GM21529 (cell line): ENCODE results near the gene GGA3.
A peak's percentile ranks its signal among the peaks of the same experiment; 100 is the strongest.
"Not testable (repeated sequence)": the region's sequence is repeated elsewhere in the genome, so short reads cannot be mapped to it uniquely, and the experiment has no call there.

Source experiments
- ATAC-seq: cut with Tn5 transposase; IDR thresholded peaks from one replicate; pipeline ENCODE4 v1.9.1; 2021; ENCODE audit not compliant: unreplicated experiment

Gene GGA3

DNA sequence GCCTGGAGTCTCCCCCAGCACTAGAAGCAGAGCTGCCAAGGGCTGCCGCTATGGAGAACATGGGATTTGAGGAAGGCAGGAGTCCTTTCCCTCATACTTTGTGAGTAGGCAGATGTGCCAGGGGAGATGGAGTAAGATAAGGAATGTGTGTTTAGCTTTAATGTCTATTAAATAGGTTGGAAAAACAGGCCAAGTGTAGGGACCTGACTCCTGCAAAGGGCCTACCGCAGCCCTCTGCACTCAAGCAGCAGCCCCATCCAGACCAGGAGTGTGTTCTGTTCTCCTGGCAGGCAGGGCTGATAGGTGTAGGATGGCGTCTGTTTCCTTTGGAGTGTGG lies 11.4 kb upstream of the GGA3 start:
- no peak for ATAC-seq

DNA sequence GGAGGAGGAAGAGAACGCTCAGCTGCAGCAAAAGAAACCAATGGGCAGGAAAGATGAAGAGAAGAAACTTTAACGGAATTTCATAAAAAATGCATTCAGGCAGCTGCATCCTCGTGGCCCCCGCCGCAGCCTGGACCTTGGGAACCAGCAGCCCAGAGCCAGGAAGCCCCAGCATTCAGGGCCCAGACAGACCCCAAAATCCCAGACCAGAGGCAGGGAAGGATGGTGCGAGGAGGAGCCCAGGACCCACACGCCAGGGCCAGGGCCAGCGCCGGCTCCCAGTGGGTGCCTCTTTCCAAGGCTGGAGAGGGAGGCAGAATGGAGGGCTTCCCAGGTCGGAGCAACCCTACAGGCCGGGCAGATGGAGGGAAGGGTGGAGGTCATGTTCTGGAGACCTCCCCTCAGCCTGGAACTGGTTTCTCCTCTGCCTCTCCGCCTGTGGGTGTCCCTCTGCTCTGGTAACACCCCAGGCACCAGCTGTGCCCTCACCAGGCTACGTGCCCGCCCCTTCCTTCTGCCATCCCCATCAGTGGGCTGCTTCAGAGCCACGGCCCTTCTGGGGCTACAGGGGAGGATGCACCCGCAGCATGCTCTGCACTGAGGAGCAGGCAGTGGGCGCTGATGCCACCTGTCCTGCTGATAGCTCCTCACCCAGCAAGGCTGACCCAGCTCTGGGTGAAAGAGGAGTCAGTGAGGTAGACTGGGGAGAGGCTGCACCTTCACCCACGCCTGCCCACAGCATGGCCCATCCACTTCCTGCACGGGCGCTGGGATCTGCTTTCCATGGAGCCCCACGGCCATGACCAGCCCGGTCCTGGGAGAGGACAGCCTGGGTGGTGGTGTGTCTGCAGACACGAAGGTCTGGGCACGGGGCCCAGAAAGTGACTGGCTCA lies 10.8 kb upstream of the GGA3 start:
- ATAC-seq, result no peak

DNA sequence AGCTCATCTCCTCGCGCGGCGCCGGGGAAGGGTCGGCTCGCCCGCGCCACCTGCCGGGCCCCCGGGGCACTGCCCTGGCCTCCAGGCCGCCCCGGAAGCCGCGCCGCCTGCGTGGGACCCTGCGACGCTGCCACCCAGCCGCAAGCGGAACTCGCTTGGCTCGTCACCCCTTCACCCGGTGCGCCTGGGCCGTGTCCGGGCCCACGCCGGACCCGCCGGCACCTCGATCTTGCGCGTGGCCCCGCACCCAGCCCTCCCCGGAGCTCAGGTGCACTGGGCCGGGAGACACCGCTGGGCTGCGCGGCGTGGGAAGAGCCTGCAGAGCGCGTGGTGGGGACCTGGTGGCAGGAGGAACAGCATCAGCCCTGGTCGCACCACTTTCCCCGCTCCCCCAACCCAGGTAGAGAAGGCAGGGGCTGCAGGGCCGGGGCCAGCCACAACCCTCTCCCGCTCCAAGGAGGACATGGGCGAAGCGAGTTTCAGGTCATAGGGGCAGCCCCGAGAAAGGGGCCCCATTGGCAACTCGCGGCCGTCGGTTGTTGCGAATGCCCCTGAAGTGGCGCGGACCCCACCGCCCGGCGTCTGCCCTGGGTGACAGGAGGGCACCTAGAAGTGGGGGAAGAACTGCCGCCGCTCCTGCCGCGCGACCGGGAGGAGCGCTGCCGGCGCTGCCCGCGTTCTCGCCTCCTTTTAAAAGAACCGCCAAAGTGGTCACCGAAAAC lies 10.0 kb upstream of the GGA3 start:
- peak; percentile 60 for ATAC-seq

DNA sequence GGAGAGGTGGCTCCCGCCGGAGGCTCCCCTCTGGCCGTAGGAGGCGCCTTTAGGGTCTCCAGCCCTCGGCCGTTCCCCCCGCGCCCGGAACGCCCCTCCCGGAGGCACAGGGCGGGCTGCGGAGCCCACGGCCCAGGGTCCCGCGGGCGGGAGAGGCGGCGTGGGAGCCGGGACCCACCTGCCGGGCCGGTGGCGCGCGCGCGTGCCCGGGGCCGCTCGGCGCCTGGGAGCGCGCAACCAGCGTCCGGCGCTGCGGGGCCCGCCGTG lies 9.5 kb upstream of the GGA3 start, which contains the start of gene MIF4GD:
Gene MIF4GD (minus strand): TSS at position 266 of the 267 bp plus-strand sequence. CDS start 1,036 bp downstream, outside the sequence.
- ATAC-seq, result peak; percentile 12

DNA sequence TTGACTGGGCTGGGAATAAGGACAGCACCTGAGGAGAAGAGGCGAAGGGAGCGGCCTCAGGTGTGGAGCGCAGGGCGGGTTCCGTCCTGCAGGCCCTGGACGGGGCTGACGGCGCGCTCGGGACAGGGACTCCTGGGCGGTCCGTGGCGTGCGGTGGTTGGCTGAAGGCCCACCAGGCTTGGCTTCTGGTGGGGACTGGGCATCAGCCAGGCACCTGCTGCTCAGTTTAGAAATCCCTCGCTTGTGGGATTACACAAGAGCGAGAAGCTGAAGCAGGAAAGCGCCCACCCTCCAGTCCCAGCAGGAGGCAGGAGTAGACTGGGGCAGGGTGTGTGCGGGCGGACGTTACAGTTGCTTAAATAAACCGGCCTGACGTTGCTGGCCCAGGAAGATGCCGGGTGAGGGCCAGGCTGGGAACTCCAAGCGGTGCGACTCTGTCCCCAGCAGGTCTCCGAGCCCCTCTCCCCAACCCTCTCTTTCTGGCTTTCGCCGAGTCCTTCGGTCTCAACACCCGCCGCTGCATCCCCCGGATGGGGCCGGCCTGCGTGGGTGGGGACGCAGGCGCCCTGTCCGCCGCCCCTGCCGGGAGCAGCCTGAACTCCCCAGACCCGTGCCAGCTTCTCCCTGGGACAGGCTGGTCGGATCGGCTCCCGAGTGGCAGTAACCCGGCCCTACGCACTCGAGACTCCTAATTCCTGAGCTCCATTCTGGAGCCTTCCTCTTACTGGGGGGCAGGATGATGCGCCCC lies 9.0 kb upstream of the GGA3 start:
- ATAC-seq, result peak; percentile 38

DNA sequence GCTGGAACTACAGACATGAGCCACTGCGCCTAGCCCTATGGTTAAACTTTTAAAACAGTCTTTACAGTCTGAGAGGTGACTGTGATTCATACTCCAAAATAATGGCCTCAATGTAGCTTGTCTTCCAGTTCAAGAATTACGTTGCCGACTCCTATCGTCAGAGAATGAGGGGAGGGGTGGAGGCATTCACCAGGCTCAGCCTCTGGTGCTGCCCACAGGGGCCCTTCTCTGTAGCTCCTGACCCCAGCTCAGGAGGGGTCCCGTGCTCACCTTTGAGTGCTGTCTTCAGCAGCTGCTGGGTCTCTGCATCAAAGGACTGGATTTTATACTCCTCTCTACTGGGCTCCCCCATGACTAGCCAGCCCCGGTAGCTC lies 8.4 kb upstream of the GGA3 start:
- ATAC-seq, result no peak

DNA sequence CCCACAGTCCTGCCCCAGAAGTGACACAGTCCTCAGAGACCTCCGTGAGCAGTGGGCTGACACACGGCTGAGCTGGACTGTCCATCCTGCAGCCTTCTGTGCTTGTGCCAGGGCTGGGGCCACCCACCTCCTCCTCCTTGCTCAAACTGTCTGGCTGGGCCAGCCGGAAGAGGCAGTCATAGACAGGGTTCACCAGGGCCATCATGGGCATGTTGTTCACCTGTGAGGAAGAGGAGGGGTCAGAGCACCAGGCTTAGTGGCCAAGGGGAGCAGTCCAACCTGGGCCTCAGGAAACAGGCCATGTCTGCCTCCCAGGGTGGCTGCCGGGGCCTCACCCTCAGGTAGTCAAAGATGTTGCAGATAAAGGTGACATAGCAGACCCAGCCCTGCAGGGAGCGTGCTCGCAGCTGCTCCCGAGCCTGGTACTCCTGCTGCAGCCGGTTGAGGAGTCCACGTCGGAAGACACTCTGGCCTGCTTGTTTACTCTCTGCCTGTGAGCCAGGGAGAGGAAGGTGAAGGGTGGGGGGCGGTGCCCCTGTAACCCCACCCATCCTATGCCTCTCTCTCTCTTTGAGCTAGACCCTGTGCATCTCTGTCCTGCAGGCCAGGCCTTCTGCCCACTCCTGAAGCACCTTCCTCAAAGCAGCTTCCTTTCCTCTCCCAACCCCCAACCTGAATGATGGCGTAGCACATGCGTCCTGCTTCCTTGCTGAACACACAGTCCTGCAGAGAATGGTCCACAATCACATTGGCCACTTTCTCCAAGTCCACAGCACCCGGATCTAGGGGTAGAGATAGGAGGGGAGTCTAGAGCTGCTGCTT lies 6.2 kb upstream of the GGA3 start:
- ATAC-seq, result no peak

DNA sequence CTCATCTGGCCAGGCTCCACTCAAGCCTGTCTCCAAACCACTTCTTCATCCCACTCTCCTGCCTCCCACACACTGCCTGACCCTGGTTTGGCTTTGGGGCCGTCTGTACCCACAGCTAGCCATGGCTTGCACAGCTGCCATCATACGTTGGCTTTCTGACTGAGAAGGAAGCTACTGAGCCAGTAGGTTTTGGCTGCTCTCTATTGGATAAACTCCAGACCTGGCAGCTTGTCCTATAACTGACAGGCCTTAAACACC lies 5.7 kb upstream of the GGA3 start:
- ATAC-seq, result no peak

DNA sequence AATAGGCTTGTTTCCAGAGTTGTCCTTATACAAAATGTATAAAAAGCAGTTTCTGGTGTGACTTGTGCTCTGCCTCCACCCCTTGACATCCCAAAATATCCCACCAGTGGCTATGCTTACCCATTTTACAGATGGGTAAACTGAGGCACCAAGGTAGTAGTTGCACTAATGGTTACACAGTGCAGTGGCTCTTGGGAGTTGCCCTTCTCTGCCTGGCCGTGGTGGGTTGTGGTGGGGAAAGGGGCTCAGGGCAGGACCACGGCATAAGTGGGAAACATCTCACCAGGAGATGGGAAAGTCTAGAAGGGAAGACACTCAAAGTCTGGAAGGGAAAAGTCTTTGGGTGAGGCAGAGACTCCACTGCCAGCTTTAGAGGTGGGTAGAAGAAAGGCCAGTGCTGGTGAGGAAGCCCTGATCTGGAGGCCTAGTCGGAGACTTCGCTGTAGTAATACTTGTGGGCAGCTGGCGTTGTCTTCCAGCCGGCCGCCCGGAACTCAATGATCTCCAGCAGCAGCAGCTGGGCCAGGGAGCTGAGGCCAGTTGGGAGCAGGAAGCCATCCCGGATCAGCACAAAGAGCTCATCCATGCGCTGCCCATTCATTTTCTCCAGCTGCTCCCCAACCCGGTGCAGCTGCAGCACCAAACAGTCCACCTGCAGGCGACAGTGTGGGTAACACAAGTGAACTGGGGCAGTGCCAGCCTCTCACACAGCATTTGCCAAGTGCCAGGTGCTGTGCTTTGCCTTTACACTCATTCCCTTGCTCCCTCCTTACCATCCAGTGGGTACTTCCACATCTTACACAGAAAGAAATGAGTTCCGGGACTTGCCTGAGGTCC lies 5.1 kb upstream of the GGA3 start:
- ATAC-seq, result no peak

DNA sequence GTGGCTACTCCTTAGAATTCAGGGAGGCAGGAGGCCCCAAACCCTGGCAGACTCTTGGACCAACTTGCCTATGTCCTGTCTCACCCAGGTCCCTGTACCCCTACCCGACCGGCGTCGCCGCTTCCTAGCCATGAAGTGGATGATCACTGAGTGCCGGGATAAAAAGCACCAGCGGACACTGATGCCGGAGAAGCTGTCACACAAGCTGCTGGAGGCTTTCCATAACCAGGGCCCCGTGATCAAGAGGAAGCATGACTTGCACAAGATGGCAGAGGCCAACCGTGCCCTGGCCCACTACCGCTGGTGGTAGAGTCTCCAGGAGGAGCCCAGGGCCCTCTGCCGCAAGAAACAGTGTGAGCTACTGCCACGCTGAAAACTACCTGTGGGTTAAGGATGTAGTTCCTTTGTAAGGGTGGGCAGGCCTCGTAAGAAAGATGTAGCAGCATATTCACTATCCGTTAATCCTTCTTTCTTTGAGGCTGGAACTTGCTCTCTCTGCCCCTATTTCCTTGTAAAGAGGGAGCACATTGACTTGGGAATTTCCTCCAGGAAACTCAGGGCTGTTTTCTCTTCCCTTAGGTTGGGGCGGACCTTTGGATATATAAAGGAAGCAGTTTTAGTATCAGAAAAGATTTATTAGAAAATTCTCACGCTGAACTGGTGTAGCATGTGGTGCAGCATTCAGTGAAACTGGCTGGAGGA lies 4.4 kb upstream of the GGA3 start:
- no peak for ATAC-seq

DNA sequence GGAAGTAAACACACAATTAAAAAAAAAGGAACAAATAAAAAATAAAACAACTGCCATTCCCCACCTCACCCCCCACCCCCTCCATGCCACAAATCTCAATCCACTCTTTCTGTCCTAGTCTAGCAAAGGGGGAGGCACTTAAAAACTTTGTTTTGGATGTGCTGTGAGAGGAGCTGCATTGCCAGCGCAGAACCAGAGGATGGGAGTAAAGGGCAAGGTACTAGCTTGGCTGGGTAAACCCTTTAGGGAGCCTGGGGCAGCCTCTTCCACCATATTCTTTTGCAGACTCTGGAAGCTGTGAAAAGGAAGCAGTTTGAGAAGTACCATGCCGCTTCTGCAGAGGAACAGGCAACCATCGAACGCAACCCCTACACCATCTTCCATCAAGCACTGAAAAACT lies 1.6 kb upstream of the GGA3 start:
- ATAC-seq, result no peak

DNA sequence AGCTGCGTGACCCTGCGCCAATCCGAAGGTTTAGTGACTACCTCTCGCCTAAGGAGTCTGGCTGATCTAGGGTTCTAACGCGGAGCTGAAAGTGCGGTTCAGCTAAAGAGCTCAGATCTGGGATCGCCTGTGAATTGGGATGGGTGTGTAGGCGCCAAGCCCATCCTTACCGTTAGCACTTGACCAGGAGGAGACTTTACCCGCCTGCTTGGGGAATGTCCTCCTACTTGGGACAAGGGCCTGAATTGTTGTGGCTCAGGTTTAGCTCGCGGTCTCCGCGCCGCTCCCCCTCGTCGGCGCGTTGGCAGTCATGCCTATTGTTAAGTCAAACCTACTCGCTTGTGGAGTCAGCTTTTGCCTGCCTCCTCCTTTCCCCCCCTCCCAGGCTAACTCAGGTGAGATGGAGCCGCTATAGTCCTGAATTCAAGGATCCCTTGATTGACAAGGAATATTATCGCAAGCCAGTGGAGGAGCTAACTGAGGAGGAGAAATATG lies 753 bp upstream of the GGA3 start:
- ATAC-seq, result peak; percentile 5

DNA sequence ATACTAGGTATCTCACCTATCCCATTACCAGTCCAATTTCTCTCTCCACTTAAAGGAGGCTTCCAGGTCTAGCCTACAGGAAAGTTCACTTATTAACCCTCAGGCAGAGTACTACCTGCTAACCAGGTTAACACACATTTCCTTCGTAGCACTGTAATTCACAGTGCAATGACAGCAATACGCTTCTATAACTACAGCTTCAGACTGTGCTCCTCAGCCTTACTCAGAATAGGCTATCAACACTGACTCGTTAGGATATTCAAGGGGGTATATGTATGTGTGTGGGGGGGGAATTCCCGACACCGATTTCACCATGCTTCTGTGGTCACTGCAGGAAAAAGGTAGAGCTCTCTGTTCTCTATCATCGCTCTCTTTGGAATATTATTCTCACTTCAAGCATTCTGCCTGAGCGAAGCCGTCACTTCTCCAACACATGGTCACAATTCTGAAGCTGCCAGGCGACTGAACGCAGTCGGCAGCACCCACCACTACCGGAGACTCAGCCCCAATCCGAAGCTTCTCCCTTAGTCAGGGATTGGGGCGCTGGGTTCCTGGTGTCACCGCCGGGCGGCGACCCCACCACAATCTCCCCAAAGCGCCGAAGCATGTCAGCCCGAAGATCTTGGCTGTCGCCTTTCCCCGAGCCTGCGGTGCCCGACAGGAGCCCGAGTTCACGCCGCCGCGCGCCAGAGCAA lies 618 bp downstream of the GGA3 start:
- ATAC-seq, result peak; percentile 25

DNA sequence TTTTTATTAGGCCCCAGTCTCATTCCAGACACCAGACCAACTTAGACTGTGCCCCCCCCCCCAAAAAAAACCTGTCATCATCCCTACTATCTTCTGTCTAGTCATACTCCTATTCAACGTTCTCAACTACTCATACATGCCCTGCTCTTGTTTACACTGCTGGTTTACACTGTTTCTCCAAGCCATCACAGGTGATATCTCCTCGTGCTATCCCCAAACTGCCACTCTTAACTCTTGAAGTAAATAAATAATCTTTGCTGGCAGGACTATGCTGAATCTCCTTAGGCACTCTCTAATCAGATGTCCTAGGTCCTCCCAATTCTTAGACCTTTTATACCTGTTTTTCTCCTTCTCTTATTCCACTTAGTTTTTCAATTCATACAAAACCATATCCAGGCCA lies 4.2 kb downstream of the GGA3 start:
- not testable (repeated sequence) for ATAC-seq

DNA sequence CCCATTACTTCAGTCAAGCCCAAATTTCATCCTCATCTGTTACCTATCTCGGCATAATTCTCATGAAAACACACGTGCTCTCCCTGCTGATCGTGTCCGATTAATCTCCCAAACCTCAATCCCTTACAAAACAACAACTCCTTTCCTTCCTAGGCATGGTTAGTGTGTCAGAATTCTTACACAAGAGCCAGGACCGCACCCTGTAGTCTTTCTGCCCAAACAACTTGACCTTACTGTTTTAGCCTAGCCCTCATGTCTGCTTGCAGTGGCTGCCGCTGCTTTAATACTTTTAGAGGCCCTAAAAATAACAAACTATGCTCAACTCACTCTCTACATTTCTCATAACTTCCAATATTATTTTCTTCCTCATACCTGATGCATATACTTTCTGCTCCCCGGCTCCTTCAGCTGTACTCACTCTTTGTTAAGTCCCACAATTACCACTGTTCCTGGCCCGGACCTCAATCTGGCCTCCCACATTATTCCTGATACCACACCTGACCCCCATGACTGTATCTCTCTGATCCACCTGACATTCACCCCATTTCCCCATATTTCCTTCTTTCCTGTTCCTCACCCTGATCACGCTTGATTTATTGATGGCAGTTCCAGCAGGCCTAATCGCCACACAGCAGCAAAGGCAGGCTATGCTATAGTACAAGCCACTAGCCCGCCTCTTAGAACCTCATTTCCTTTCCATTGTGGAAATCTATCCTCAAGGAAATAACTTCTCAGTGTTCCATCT lies 5.3 kb downstream of the GGA3 start:
- ATAC-seq, result not testable (repeated sequence)

DNA sequence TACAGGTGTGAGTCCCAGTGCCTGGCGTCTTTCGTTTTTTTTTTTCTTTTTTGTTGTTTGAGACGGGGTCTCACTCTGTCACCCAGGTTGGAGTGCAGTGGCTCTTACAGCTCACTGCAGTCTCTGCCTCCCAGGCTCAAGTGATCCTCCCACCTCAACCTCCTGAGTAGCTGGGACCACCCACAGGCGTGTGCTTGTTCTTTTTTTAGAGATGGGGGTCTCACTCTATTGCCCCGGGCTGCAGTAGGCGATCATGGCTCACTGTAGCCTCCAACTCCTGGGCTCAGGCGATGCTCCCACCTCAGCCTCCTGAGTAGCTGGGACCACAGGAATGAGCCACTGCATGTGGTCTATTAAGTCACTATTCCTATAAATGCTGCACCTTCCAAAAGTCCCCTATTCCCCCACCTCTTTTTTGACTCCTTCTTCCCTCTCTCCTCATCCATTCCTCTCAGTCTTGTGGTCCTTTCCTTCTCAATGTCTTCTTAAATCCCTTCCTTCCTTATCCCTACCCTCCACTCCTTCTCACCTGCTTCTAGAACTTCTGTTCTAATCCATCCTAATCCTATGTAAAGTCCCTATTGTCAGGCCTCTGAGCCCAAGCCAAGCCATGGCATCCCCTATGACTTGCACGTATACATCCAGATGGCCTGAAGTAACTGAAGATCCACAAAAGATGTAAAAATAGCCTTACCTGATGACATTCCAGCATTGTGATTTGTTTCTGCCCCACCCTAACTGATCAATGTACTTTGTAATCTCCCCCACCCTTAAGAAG lies 9.2 kb downstream of the GGA3 start:
- no peak for ATAC-seq

DNA sequence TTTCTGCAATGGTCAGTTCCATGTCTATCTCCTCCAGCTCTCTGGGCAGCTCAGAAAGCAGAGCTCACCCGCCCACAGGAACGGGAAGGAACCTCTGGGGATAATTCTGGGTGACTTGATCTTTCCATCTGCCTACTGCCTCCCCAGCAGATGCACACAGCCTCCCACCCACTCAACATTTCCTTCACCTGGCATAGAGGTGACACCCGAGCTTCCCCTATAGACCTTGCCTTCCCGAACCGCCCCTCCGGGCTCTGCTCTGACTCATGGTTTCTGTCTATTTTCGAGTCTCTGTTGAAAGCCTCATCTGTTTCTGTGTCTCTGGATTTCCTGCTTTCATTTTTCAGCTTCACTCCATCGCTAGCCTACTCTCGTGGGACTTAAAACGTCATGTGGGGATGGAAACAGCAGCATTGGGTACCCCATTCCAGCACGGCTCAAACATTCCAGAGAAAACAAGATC lies 11.4 kb downstream of the GGA3 start:
- peak; percentile 87 for ATAC-seq

DNA sequence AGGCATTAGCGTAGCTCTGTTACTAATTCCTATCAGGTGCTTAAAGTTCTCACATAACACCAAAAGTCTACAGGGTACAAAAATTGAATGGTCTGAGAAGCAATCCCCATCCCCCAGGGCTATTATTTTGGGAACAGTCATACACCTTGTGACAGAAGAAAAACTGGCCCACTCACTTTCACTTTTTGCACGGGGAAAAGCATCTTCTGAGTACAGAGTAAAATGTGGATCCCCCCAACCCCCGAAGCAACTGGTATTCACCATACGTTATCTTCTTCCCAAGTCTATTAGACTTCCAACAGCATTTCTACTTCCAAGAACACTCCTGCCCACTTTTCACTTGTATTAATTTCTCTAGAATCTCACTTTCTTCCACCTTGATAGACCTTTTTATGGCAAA lies 11.8 kb downstream of the GGA3 start:
- ATAC-seq, result no peak
